ENCODE measurements around the gene SFXN2.
A peak's percentile ranks its signal among the peaks of the same experiment; 100 is the strongest.
"Not testable (repeated sequence)": the region's sequence is repeated elsewhere in the genome, so short reads cannot be mapped to it uniquely, and the experiment has no call there.

The SFXN2 gene

GRCh38 chr10:102701272-102701671 lies 13.2 kb upstream of the SFXN2 start:
- Histone ChIP-seq H3K9me3 (ENCODE audit: control insufficient read depth, insufficient read depth, low read length) (no peaks in the 10 kb centered on the region), H3K4me1 (ENCODE audit: insufficient read depth, low read length) (no peaks in the 10 kb centered on the region), H3K9ac (ENCODE audit: low read depth, low read length) (no peak overlapping the region), H3K36me3 (ENCODE audit: insufficient read depth, low read length) (peaks cover 17% of the 10 kb centered on the region)

GRCh38 chr10:102701796-102702195 lies 12.6 kb upstream of the SFXN2 start:
- no peaks in the 10 kb centered on the region for H3K9me3 ChIP-seq (ENCODE audit: control insufficient read depth, insufficient read depth, low read length)
- no peaks in the 10 kb centered on the region for H3K4me1 ChIP-seq (ENCODE audit: insufficient read depth, low read length)
- H3K9ac ChIP-seq (ENCODE audit: low read depth, low read length), result no peak overlapping the region
- H3K36me3 ChIP-seq (ENCODE audit: insufficient read depth, low read length), result peaks cover 13% of the 10 kb centered on the region

GRCh38 chr10:102702742-102703141 lies 11.7 kb upstream of the SFXN2 start:
- no peak overlapping the region for H3K9ac ChIP-seq (ENCODE audit: low read depth, low read length)
- no peaks in the 10 kb centered on the region for H3K9me3 ChIP-seq (ENCODE audit: control insufficient read depth, insufficient read depth, low read length)
- H3K4me1 ChIP-seq (ENCODE audit: insufficient read depth, low read length), result no peaks in the 10 kb centered on the region
- peaks cover 8% of the 10 kb centered on the region for H3K36me3 ChIP-seq (ENCODE audit: insufficient read depth, low read length)

- no peaks in the 10 kb centered on the region for H3K9me3 ChIP-seq (ENCODE audit: control insufficient read depth, insufficient read depth, low read length)
- H3K36me3 ChIP-seq (ENCODE audit: insufficient read depth, low read length), result no peaks in the 10 kb centered on the region
- no peaks in the 10 kb centered on the region for H3K4me1 ChIP-seq (ENCODE audit: insufficient read depth, low read length)
- no peak overlapping the region for H3K9ac ChIP-seq (ENCODE audit: low read depth, low read length)
Measured at GRCh38 chr10:102704915-102705314, 9.5 kb upstream of the SFXN2 start.

GRCh38 chr10:102705531-102705930 lies 8.9 kb upstream of the SFXN2 start:
- Histone ChIP-seq H3K36me3 (ENCODE audit: insufficient read depth, low read length) (no peaks in the 10 kb centered on the region), H3K9ac (ENCODE audit: low read depth, low read length) (no peak overlapping the region), H3K9me3 (ENCODE audit: control insufficient read depth, insufficient read depth, low read length) (no peaks in the 10 kb centered on the region), H3K4me1 (ENCODE audit: insufficient read depth, low read length) (peaks cover 2% of the 10 kb centered on the region)

- Histone ChIP-seq H3K4me1 (ENCODE audit: insufficient read depth, low read length) (peaks cover 6% of the 10 kb centered on the region), H3K36me3 (ENCODE audit: insufficient read depth, low read length) (no peaks in the 10 kb centered on the region), H3K9me3 (ENCODE audit: control insufficient read depth, insufficient read depth, low read length) (no peaks in the 10 kb centered on the region), H3K9ac (ENCODE audit: low read depth, low read length) (no peak overlapping the region)
Measured at GRCh38 chr10:102710609-102711008, 3.8 kb upstream of the SFXN2 start.

- Histone ChIP-seq H3K9me3 (ENCODE audit: control insufficient read depth, insufficient read depth, low read length) (no peaks in the 10 kb centered on the region), H3K4me1 (ENCODE audit: insufficient read depth, low read length) (peaks cover 6% of the 10 kb centered on the region), H3K9ac (ENCODE audit: low read depth, low read length) (no peak overlapping the region), H3K36me3 (ENCODE audit: insufficient read depth, low read length) (no peaks in the 10 kb centered on the region)
Measured at GRCh38 chr10:102712089-102712488, 2.3 kb upstream of the SFXN2 start.

- Histone ChIP-seq H3K9me3 (ENCODE audit: control insufficient read depth, insufficient read depth, low read length) (no peaks in the 10 kb centered on the region), H3K4me1 (ENCODE audit: insufficient read depth, low read length) (peaks cover 13% of the 10 kb centered on the region)
Measured at GRCh38 chr10:102712843-102713538, 1.4 kb upstream of the SFXN2 start.

GRCh38 chr10:102713539-102713813 lies 960 bp upstream of the SFXN2 start:
- Histone ChIP-seq H3K9me3 (ENCODE audit: control insufficient read depth, insufficient read depth, low read length) (no peaks in the 10 kb centered on the region), H3K4me1 (ENCODE audit: insufficient read depth, low read length) (peaks cover 18% of the 10 kb centered on the region), H3K36me3 (ENCODE audit: insufficient read depth, low read length) (no peaks in the 10 kb centered on the region), H3K9ac (ENCODE audit: low read depth, low read length) (peak overlapping the region; percentile 88)

More at GRCh38 chr10:102712843-102713538, 1.4 kb upstream of the SFXN2 start:
- H3K36me3 ChIP-seq (ENCODE audit: insufficient read depth, low read length), result no peaks in the 10 kb centered on the region
- peak overlapping the region; percentile 88 for H3K9ac ChIP-seq (ENCODE audit: low read depth, low read length)

- peaks cover 20% of the 10 kb centered on the region for H3K4me1 ChIP-seq (ENCODE audit: insufficient read depth, low read length)
- H3K36me3 ChIP-seq (ENCODE audit: insufficient read depth, low read length), result no peaks in the 10 kb centered on the region
- H3K9ac ChIP-seq (ENCODE audit: low read depth, low read length), result peak within 1 kb of the TSS; percentile 88
- no peaks in the 10 kb centered on the region for H3K9me3 ChIP-seq (ENCODE audit: control insufficient read depth, insufficient read depth, low read length)
Measured at GRCh38 chr10:102713814-102714620, 419 bp upstream of the SFXN2 start, which contains the start of gene ARL3. Gene ARL3, minus strand, starts transcription at chr10:102714397. Its CDS starts 122 bp downstream, at chr10:102714275.

GRCh38 chr10:102715880-102716279 lies 1.4 kb downstream of the SFXN2 start:
- Histone ChIP-seq H3K9me3 (ENCODE audit: control insufficient read depth, insufficient read depth, low read length) (no peaks in the 10 kb centered on the region), H3K4me1 (ENCODE audit: insufficient read depth, low read length) (peaks cover 15% of the 10 kb centered on the region; the same call in 1 of the 2 replicates), H3K9ac (ENCODE audit: low read depth, low read length) (no peak overlapping the region), H3K36me3 (ENCODE audit: insufficient read depth, low read length) (no peaks in the 10 kb centered on the region)

- peaks cover 15% of the 10 kb centered on the region; the same call in 1 of the 2 replicates for H3K4me1 ChIP-seq (ENCODE audit: insufficient read depth, low read length)
- H3K9ac ChIP-seq (ENCODE audit: low read depth, low read length); H3K9me3 ChIP-seq (ENCODE audit: control insufficient read depth, insufficient read depth, low read length); H3K36me3 ChIP-seq (ENCODE audit: insufficient read depth, low read length): not testable (repeated sequence)
Measured at GRCh38 chr10:102716900-102717565, 2.6 kb downstream of the SFXN2 start.

- peaks cover 15% of the 10 kb centered on the region; the same call in 1 of the 2 replicates for H3K4me1 ChIP-seq (ENCODE audit: insufficient read depth, low read length)
- H3K9me3 ChIP-seq (ENCODE audit: control insufficient read depth, insufficient read depth, low read length), result no peaks in the 10 kb centered on the region
- no peaks in the 10 kb centered on the region for H3K36me3 ChIP-seq (ENCODE audit: insufficient read depth, low read length)
- no peak overlapping the region for H3K9ac ChIP-seq (ENCODE audit: low read depth, low read length)
Measured at GRCh38 chr10:102718220-102718619, 3.8 kb downstream of the SFXN2 start.

- Histone ChIP-seq H3K4me1 (ENCODE audit: insufficient read depth, low read length) (peaks cover 15% of the 10 kb centered on the region; the same call in 1 of the 2 replicates), H3K9ac (ENCODE audit: low read depth, low read length) (no peak overlapping the region), H3K9me3 (ENCODE audit: control insufficient read depth, insufficient read depth, low read length) (no peaks in the 10 kb centered on the region), H3K36me3 (ENCODE audit: insufficient read depth, low read length) (no peaks in the 10 kb centered on the region)
Measured at GRCh38 chr10:102720337-102720736, 5.9 kb downstream of the SFXN2 start.

All from ES-I3 (cell line).